ENCODE data around the gene ZFP64. TPM values are rescaled to one million over a fixed set of nuclear protein-coding genes. Genes with fewer than 3 reads are reported as not detected.
A peak's percentile ranks its signal among the peaks of the same experiment; 100 is the strongest.

Gene ZFP64
- total RNA-seq, 1 experiment from 2014 or later, result 16.0 TPM

DNA sequence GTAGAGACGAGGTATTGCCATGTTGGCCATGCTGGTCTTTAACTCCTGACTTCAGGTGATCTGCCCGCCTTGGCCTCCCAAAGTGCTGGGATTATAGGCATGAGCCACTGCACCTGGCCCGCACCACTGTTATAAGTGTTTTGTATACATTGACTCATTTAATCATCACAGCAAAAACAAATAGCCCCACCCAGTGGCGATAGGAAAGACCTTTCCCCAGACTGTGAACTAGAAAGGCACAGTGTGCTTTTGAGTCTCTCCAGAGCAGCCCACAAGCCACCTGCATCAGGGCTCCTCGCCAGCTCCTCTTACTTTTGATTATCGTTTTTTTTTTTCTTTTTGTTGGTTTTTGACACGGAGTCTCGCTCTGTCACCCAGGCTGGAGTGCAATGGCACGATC is 27.9 kb upstream of the ZFP64 start:
- H3K36me3 ChIP-seq (ENCODE audit: control insufficient read depth in 1 of 2, insufficient read depth in 2 of 2, low read length in 2 of 2), result no peaks in the 10 kb centered on the region
- no peaks in the 10 kb centered on the region for H3K79me2 ChIP-seq (ENCODE audit: insufficient read depth, low read length)
- ATAC-seq, result peak; percentile 80
- H3K4me3 ChIP-seq (replicated peaks in 1 of 2; ENCODE audit: low read depth in 1 of 2, low read length in 2 of 2), result no peak overlapping the region
- H3K27ac ChIP-seq (ENCODE audit: low read depth, low read length), result no peak overlapping the region
- BruUV-seq (replicated peaks), result no TSS peak
- ChIA-PET CTCF (interaction anchor here (1.2 to 2.6 kb wide), 2 partner anchors 62 to 91 kb away, joined by 3 to 7 read pairs; no protein-coding TSS in a partner anchor), POLR2A (interaction anchor here (0.6 kb wide), 1 partner anchor 15 kb away, joined by 3 read pairs; no protein-coding TSS in a partner anchor), RAD21 (ENCODE audit: low non-redundant PET in 1 of 2, low total read pairs in 2 of 2, uncharacterized antibody in 2 of 2, unreplicated experiment in 2 of 2) (no interaction called here)
- H3K4me2 ChIP-seq (ENCODE audit: low read length), result no peak overlapping the region
- no peak for DNase-seq (ENCODE audit: low read depth, low spot score)
- TF ChIP-seq, protein P1, sequence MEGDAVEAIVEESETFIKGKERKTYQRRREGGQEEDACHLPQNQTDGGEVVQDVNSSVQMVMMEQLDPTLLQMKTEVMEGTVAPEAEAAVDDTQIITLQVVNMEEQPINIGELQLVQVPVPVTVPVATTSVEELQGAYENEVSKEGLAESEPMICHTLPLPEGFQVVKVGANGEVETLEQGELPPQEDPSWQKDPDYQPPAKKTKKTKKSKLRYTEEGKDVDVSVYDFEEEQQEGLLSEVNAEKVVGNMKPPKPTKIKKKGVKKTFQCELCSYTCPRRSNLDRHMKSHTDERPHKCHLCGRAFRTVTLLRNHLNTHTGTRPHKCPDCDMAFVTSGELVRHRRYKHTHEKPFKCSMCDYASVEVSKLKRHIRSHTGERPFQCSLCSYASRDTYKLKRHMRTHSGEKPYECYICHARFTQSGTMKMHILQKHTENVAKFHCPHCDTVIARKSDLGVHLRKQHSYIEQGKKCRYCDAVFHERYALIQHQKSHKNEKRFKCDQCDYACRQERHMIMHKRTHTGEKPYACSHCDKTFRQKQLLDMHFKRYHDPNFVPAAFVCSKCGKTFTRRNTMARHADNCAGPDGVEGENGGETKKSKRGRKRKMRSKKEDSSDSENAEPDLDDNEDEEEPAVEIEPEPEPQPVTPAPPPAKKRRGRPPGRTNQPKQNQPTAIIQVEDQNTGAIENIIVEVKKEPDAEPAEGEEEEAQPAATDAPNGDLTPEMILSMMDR (IDR thresholded peaks at IDR 0.05 in 2 of 3, conservative IDR thresholded peaks at IDR 0.05 in 1 of 3; ENCODE audit: borderline replicate concordance in 1 of 3, insufficient read depth in 1 of 3, low read depth in 2 of 3, low read length in 2 of 3), result peak; percentile 25 to 45 (median 34); a peak in 3 of 6 replicates
- peak; percentile 49 for TF ChIP-seq RAD21 (IDR thresholded peaks at IDR 0.05; ENCODE audit: low read depth)
- TF ChIP-seq EZH2phosphoT487 (IDR thresholded peaks at IDR 0.05; ENCODE audit: borderline replicate concordance), result no peak
- TF ChIP-seq TCF7L2 (IDR thresholded peaks at IDR 0.05; ENCODE audit: borderline replicate concordance, extremely low read depth, insufficient read depth, insufficient read length), result no peak
- H4K20me1 ChIP-seq (ENCODE audit: insufficient read depth), result no peaks in the 10 kb centered on the region
- H3K27me3 ChIP-seq (ENCODE audit: insufficient read depth, low read length), result no peaks in the 10 kb centered on the region
- H3K9ac ChIP-seq (ENCODE audit: low read length), result no peak overlapping the region
- H3K9me2 ChIP-seq (ENCODE audit: insufficient read depth), result no peaks in the 10 kb centered on the region
- intact Hi-C loops (cut with micrococcal nuclease), result loop anchor here (1.0 kb wide), 1 partner anchor 91 kb away; no protein-coding TSS in a partner anchor
- H3K9me3 ChIP-seq (ENCODE audit: control insufficient read depth in 1 of 2, insufficient read depth in 1 of 2, low read depth in 1 of 2, low read length in 2 of 2), result no peaks in the 10 kb centered on the region
- no peak overlapping the region for H2AFZ ChIP-seq (ENCODE audit: low read depth, low read length, poor library complexity, severe bottlenecking)
- no peaks in the 10 kb centered on the region for H3K4me1 ChIP-seq (ENCODE audit: control insufficient read depth in 1 of 2, insufficient read depth in 2 of 2, low read length in 2 of 2)

DNA sequence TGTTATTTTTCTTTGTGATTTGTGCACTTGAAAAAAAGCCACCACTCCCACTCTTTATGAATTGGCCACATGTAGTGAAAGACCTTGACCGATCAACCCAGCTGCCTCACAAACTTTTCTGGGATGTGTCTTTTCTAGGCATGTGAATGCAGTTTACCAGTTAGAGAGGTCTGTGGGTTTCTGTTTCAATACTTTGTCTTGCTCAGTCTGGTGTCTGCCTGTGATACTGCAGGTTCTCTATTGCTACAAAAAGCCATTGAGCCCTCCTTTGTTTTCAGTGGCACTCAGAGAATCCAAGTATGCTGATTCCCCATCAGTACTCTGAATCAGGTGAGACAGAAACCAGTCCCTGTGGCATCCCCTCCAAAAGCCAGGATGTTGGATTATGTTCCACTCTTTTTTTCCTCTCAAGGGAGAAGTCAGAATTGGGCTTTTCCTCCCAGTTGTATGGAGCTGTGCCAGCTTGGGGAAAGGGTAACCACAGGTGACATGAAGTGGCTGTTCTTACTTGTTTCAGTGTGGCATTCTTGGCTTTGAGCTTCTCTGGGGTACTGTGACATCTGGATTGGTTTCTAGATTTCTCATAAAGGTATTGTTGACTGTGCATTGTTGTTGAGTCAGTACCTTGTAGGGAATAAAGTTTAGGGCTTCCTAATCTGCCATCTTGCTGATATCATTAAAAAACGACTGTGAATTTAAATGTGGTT is 26.3 kb upstream of the ZFP64 start:
- H3K9ac ChIP-seq (ENCODE audit: low read length), result no peak overlapping the region
- no peak for TF ChIP-seq ZNF274 (IDR thresholded peaks at IDR 0.05; ENCODE audit: low read depth, low read length)
- no peak for TF ChIP-seq JUND (IDR thresholded peaks at IDR 0.05)
- no peak for TF ChIP-seq SP1 (IDR thresholded peaks at IDR 0.05; ENCODE audit: low read depth)
- TF ChIP-seq TCF7L2 (IDR thresholded peaks at IDR 0.05; ENCODE audit: borderline replicate concordance, extremely low read depth, insufficient read depth, insufficient read length), result no peak
- H3K9me2 ChIP-seq (ENCODE audit: insufficient read depth), result no peaks in the 10 kb centered on the region
- DNase-seq (ENCODE audit: low read depth, low spot score), result no peak
- intact Hi-C loops (cut with micrococcal nuclease), result no loop called here
- H4K20me1 ChIP-seq (ENCODE audit: insufficient read depth), result no peaks in the 10 kb centered on the region
- no peaks in the 10 kb centered on the region for H3K9me3 ChIP-seq (ENCODE audit: control insufficient read depth in 1 of 2, insufficient read depth in 1 of 2, low read depth in 1 of 2, low read length in 2 of 2)
- no peaks in the 10 kb centered on the region for H3K79me2 ChIP-seq (ENCODE audit: insufficient read depth, low read length)
- CTCF ChIA-PET, result no interaction called here
- no peak overlapping the region for H3K4me3 ChIP-seq (replicated peaks in 1 of 2; ENCODE audit: low read depth in 1 of 2, low read length in 2 of 2)
- no TSS peak for BruUV-seq (replicated peaks)
- H3K4me2 ChIP-seq (ENCODE audit: low read length), result no peak overlapping the region
- POLR2A ChIA-PET, result no interaction called here
- 0 out of 2 replicates have a peak, but pooled peaks cover 3% of the 10 kb centered on the region for H3K27me3 ChIP-seq (ENCODE audit: insufficient read depth, low read length)
- RAD21 ChIA-PET (ENCODE audit: low non-redundant PET in 1 of 2, low total read pairs in 2 of 2, uncharacterized antibody in 2 of 2, unreplicated experiment in 2 of 2), result no interaction called here
- H3K4me1 ChIP-seq (ENCODE audit: control insufficient read depth in 1 of 2, insufficient read depth in 2 of 2, low read length in 2 of 2), result no peaks in the 10 kb centered on the region
- no peak for ATAC-seq
- no peak overlapping the region for H2AFZ ChIP-seq (ENCODE audit: low read depth, low read length, poor library complexity, severe bottlenecking)
- H3K36me3 ChIP-seq (ENCODE audit: control insufficient read depth in 1 of 2, insufficient read depth in 2 of 2, low read length in 2 of 2), result no peaks in the 10 kb centered on the region
- no peak overlapping the region for H3K27ac ChIP-seq (ENCODE audit: low read depth, low read length)

Data from HCT116 (cell line).